ENCODE measurements around the gene NTRK1.

NTRK1 gene

GRCh38 chr1:156849151-156849496 is 11.5 kb upstream of the NTRK1 start:
- H3K27me3 ChIP-seq (ENCODE audit: insufficient read depth, low read length), result peaks cover 14% of the 10 kb centered on the region; the same call in 1 of the 2 replicates
- H3K79me2 ChIP-seq (ENCODE audit: insufficient read depth, low read length), result no peaks in the 10 kb centered on the region
- no peaks in the 10 kb centered on the region for H3K36me3 ChIP-seq (ENCODE audit: insufficient read depth, low read length)
- no peak overlapping the region for H3K9ac ChIP-seq (ENCODE audit: low read length)
- no peaks in the 10 kb centered on the region for H3K9me3 ChIP-seq (ENCODE audit: low read length)
- no peak overlapping the region for H3K4me2 ChIP-seq (ENCODE audit: low read length)
- no peak overlapping the region for H2AFZ ChIP-seq (ENCODE audit: low read length)
- no peak overlapping the region for H3K27ac ChIP-seq (ENCODE audit: low read depth, low read length, poor library complexity, severe bottlenecking)
- no peaks in the 10 kb centered on the region for H3K4me1 ChIP-seq (ENCODE audit: insufficient read depth, low read length, severe bottlenecking)
- H3K9me2 ChIP-seq (ENCODE audit: low read depth, low read length), result no peaks in the 10 kb centered on the region
- no peaks in the 10 kb centered on the region for H4K20me1 ChIP-seq (ENCODE audit: insufficient read depth, low read length)
- TF ChIP-seq EZH2 (IDR thresholded peaks at IDR 0.05; ENCODE audit: borderline replicate concordance, low read length), result no peak
- no peak for TF ChIP-seq CTCF (IDR thresholded peaks at IDR 0.05; ENCODE audit: low read length)
- H3K4me3 ChIP-seq (ENCODE audit: low read depth, low read length, poor library complexity, severe bottlenecking), result no peak overlapping the region
- no peaks in the 10 kb centered on the region for H3F3A ChIP-seq (ENCODE audit: insufficient read depth, low read length)

- Histone ChIP-seq H4K20me1 (ENCODE audit: insufficient read depth, low read length) (no peaks in the 10 kb centered on the region), H3K9me2 (ENCODE audit: low read depth, low read length) (no peaks in the 10 kb centered on the region), H3F3A (ENCODE audit: insufficient read depth, low read length) (no peaks in the 10 kb centered on the region), H3K27me3 (ENCODE audit: insufficient read depth, low read length) (peaks cover 14% of the 10 kb centered on the region; the same call in 1 of the 2 replicates), H3K27ac (ENCODE audit: low read depth, low read length, poor library complexity, severe bottlenecking) (no peak overlapping the region), H3K79me2 (ENCODE audit: insufficient read depth, low read length) (no peaks in the 10 kb centered on the region), H3K9me3 (ENCODE audit: low read length) (no peaks in the 10 kb centered on the region), H3K4me1 (ENCODE audit: insufficient read depth, low read length, severe bottlenecking) (no peaks in the 10 kb centered on the region), H3K9ac (ENCODE audit: low read length) (no peak overlapping the region), H3K36me3 (ENCODE audit: insufficient read depth, low read length) (no peaks in the 10 kb centered on the region), H2AFZ (ENCODE audit: low read length) (no peak overlapping the region), H3K4me2 (ENCODE audit: low read length) (no peak overlapping the region), H3K4me3 (ENCODE audit: low read depth, low read length, poor library complexity, severe bottlenecking) (no peak overlapping the region)
- TF ChIP-seq EZH2 (IDR thresholded peaks at IDR 0.05; ENCODE audit: borderline replicate concordance, low read length), result no peak
- no peak for TF ChIP-seq CTCF (IDR thresholded peaks at IDR 0.05; ENCODE audit: low read length)
Measured at GRCh38 chr1:156851779-156852417, 8.8 kb upstream of the NTRK1 start.

- H3K27me3 ChIP-seq (ENCODE audit: insufficient read depth, low read length), result peaks cover 14% of the 10 kb centered on the region; the same call in 1 of the 2 replicates
Measured at GRCh38 chr1:156852418-156852874, 8.2 kb upstream of the NTRK1 start.

More at GRCh38 chr1:156852418-156852874, 8.2 kb upstream of the NTRK1 start:
- Histone ChIP-seq H4K20me1 (ENCODE audit: insufficient read depth, low read length) (no peaks in the 10 kb centered on the region), H3K9me2 (ENCODE audit: low read depth, low read length) (no peaks in the 10 kb centered on the region), H3K27ac (ENCODE audit: low read depth, low read length, poor library complexity, severe bottlenecking) (no peak overlapping the region), H3K79me2 (ENCODE audit: insufficient read depth, low read length) (no peaks in the 10 kb centered on the region), H3K9ac (ENCODE audit: low read length) (no peak overlapping the region), H3K4me2 (ENCODE audit: low read length) (no peak overlapping the region), H3K4me3 (ENCODE audit: low read depth, low read length, poor library complexity, severe bottlenecking) (no peak overlapping the region), H2AFZ (ENCODE audit: low read length) (no peak overlapping the region), H3K36me3 (ENCODE audit: insufficient read depth, low read length) (no peaks in the 10 kb centered on the region), H3K4me1 (ENCODE audit: insufficient read depth, low read length, severe bottlenecking) (no peaks in the 10 kb centered on the region), H3F3A (ENCODE audit: insufficient read depth, low read length) (no peaks in the 10 kb centered on the region), H3K9me3 (ENCODE audit: low read length) (no peaks in the 10 kb centered on the region)
- TF ChIP-seq EZH2 (IDR thresholded peaks at IDR 0.05; ENCODE audit: borderline replicate concordance, low read length) (no peak), CTCF (IDR thresholded peaks at IDR 0.05; ENCODE audit: low read length) (no peak)
